ENCODE measurements around the gene ZNF837. TPM values are rescaled to one million over a fixed set of nuclear protein-coding genes. Genes with fewer than 3 reads are reported as not detected.

ZNF837 gene
- total and polyA plus RNA-seq, 2 donors (not counting 1 experiment from before 2014, with no cell fraction given) = 4.2 to 4.9 TPM

- H3K27me3 Mint-ChIP-seq = no peaks in the 10 kb centered on the region
- H3K27ac Mint-ChIP-seq = no peak overlapping the region
- Histone ChIP-seq H3K9me3 (ENCODE audit: control extremely low read depth in 1 of 3, control insufficient read depth in 2 of 3, insufficient read depth in 1 of 3, low read length in 2 of 3) (peaks cover 0 to 3% (median 0%) of the 10 kb centered on the region in 3 donors), H3K4me3 (ENCODE audit: control extremely low read depth in 1 of 5, extremely low read depth in 1 of 5, insufficient read depth in 1 of 5, low read depth in 2 of 5, low read length in 4 of 5) (no peak overlapping the region), H3K4me1 (ENCODE audit: control insufficient read depth in 2 of 2, insufficient read depth in 2 of 2, low read length in 2 of 2) (peaks cover 8 to 9% of the 10 kb centered on the region in 2 donors), H3K36me3 (replicated peaks in 1 of 2; ENCODE audit: control extremely low read depth in 1 of 2, control insufficient read depth in 1 of 2, extremely low read depth in 1 of 2, insufficient read depth in 2 of 2, low read length in 1 of 2) (no peaks in the 10 kb centered on the region), H3K9ac (ENCODE audit: low read length) (no peak overlapping the region), H3K27ac (ENCODE audit: low read length in 2 of 2) (no peak overlapping the region), H3K4me2 (replicated peaks; ENCODE audit: low read depth, low read length, poor library complexity, severe bottlenecking) (no peak overlapping the region), H4K20me1 (ENCODE audit: control insufficient read depth, insufficient read depth, low read length, poor library complexity, severe bottlenecking) (no peaks in the 10 kb centered on the region), H3K79me2 (ENCODE audit: control insufficient read depth, insufficient read depth, low read length) (peaks cover 12% of the 10 kb centered on the region), H2AFZ (ENCODE audit: insufficient read depth, low read depth, low read length, poor library complexity, severe bottlenecking) (no peak overlapping the region), H3K27me3 (replicated peaks in 1 of 4; ENCODE audit: control extremely low read depth in 1 of 4, control insufficient read depth in 3 of 4, insufficient read depth in 4 of 4, low read length in 3 of 4) (no peaks in the 10 kb centered on the region)
- TF ChIP-seq EZH2 (IDR thresholded peaks at IDR 0.05; ENCODE audit: borderline replicate concordance, insufficient read depth, low read depth, low read length, poor library complexity, severe bottlenecking) = no peak
- TF ChIP-seq, protein P1, sequence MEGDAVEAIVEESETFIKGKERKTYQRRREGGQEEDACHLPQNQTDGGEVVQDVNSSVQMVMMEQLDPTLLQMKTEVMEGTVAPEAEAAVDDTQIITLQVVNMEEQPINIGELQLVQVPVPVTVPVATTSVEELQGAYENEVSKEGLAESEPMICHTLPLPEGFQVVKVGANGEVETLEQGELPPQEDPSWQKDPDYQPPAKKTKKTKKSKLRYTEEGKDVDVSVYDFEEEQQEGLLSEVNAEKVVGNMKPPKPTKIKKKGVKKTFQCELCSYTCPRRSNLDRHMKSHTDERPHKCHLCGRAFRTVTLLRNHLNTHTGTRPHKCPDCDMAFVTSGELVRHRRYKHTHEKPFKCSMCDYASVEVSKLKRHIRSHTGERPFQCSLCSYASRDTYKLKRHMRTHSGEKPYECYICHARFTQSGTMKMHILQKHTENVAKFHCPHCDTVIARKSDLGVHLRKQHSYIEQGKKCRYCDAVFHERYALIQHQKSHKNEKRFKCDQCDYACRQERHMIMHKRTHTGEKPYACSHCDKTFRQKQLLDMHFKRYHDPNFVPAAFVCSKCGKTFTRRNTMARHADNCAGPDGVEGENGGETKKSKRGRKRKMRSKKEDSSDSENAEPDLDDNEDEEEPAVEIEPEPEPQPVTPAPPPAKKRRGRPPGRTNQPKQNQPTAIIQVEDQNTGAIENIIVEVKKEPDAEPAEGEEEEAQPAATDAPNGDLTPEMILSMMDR (IDR thresholded peaks at IDR 0.05) = no peak
- DNase-seq = no peak
- H3K4me3 Mint-ChIP-seq = no peak overlapping the region
- ChIA-PET CTCF (no interaction called here), POLR2A (no interaction called here)
- intact Hi-C loops (cut with micrococcal nuclease) = no loop called here
- WGBS (ENCODE audit: insufficient coverage) = 98% methylated on average over 68 of the region's 68 CpGs
- ATAC-seq (ENCODE audit: low read depth) = no peak
- H3K4me1 Mint-ChIP-seq = peaks cover 5% of the 10 kb centered on the region
- H3K9me3 Mint-ChIP-seq (ENCODE audit: insufficient read depth) = no peaks in the 10 kb centered on the region
Measured at GRCh38 chr19:58368561-58369360, 12.1 kb downstream of the ZNF837 start.

DNA sequence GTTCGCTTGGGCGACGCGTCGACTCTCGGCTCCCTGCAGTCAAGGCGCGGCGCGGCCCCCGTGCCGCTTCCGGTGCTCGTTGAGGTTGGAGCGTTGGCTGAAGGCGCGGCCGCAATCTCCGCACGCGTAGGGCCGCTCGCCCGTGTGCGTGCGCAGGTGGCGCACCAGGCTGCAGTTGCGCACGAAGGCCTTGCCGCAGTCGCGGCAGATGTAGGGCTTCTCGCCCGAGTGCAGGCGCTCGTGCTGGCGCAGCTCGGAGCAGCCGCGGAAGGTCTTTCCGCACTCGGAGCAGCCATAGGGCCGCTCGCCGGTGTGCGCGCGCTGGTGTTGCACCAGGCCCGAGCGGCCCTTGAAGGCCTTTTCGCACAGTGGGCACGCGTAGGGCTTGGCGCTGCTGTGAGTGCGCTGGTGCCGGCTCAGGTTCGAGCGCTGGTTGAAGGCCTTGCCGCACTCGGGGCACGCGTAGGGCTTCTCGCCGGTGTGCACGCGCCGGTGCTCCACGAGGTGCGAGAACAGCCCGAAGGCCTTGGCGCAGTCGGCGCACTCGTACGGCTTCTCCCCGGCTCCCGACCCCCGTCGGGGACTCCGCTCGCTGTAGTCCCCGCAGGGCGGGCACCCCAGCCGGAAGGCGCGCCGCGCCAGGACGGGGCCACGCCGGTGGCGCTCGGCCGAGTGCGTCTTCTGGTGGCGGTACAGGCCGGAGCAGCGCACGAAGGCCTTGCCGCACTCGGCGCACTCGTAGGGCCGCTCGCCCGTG, 13.0 kb downstream of the ZNF837 start:
- ATAC-seq (ENCODE audit: low read depth) (no peak), DNase-seq (no peak)
- no peak overlapping the region for H3K4me2 ChIP-seq (replicated peaks; ENCODE audit: low read depth, low read length, poor library complexity, severe bottlenecking)
- WGBS (ENCODE audit: insufficient coverage) = 97% methylated on average over 106 of the region's 106 CpGs
- H3K79me2 ChIP-seq (ENCODE audit: control insufficient read depth, insufficient read depth, low read length) = peaks cover 4% of the 10 kb centered on the region
- Mint-ChIP-seq H3K9me3 (ENCODE audit: insufficient read depth) (no peaks in the 10 kb centered on the region), H3K27ac (no peak overlapping the region), H3K4me1 (peaks cover 6% of the 10 kb centered on the region), H3K27me3 (no peaks in the 10 kb centered on the region), H3K4me3 (no peak overlapping the region)
- peaks cover 0 to 3% (median 0%) of the 10 kb centered on the region in 3 donors for H3K9me3 ChIP-seq (ENCODE audit: control extremely low read depth in 1 of 3, control insufficient read depth in 2 of 3, insufficient read depth in 1 of 3, low read length in 2 of 3)
- no peak overlapping the region for H3K9ac ChIP-seq (ENCODE audit: low read length)
- no peak overlapping the region for H2AFZ ChIP-seq (ENCODE audit: insufficient read depth, low read depth, low read length, poor library complexity, severe bottlenecking)
- H3K4me3 ChIP-seq (ENCODE audit: control extremely low read depth in 1 of 5, extremely low read depth in 1 of 5, insufficient read depth in 1 of 5, low read depth in 2 of 5, low read length in 4 of 5) = no peak overlapping the region
- H3K4me1 ChIP-seq (ENCODE audit: control insufficient read depth in 2 of 2, insufficient read depth in 2 of 2, low read length in 2 of 2) = peaks cover 8 to 18% of the 10 kb centered on the region in 2 donors
- H3K27me3 ChIP-seq (replicated peaks in 1 of 4; ENCODE audit: control extremely low read depth in 1 of 4, control insufficient read depth in 3 of 4, insufficient read depth in 4 of 4, low read length in 3 of 4) = no peaks in the 10 kb centered on the region
- no peaks in the 10 kb centered on the region for H4K20me1 ChIP-seq (ENCODE audit: control insufficient read depth, insufficient read depth, low read length, poor library complexity, severe bottlenecking)
- intact Hi-C loops (cut with micrococcal nuclease) = no loop called here
- H3K27ac ChIP-seq (ENCODE audit: low read length in 2 of 2) = no peak overlapping the region
- TF ChIP-seq EZH2 (IDR thresholded peaks at IDR 0.05; ENCODE audit: borderline replicate concordance, insufficient read depth, low read depth, low read length, poor library complexity, severe bottlenecking) = no peak
- TF ChIP-seq, protein P1 (IDR thresholded peaks at IDR 0.05) = no peak
- POLR2A ChIA-PET = no interaction called here
- CTCF ChIA-PET = no interaction called here
- H3K36me3 ChIP-seq (replicated peaks in 1 of 2; ENCODE audit: control extremely low read depth in 1 of 2, control insufficient read depth in 1 of 2, extremely low read depth in 1 of 2, insufficient read depth in 2 of 2, low read length in 1 of 2) = no peaks in the 10 kb centered on the region
